HG03457 (cell line): ENCODE results near the gene CHRNE.
"Not testable (repeated sequence)": the region's sequence is repeated elsewhere in the genome, so short reads cannot be mapped to it uniquely, and the experiment has no call there.

Experiments used
- ATAC-seq: cut with Tn5 transposase; IDR thresholded peaks from one replicate; pipeline ENCODE4 v1.9.1; 2021; ENCODE audit warnings: moderate number of reproducible peaks; ENCODE audit not compliant: unreplicated experiment

Gene CHRNE

GRCh38 chr17:4857347-4857746 lies 45.6 kb downstream of the CHRNE start:
- not testable (repeated sequence) for ATAC-seq

GRCh38 chr17:4856937-4857314 lies 46.0 kb downstream of the CHRNE start:
- ATAC-seq: no peak

- ATAC-seq: no peak
Measured at GRCh38 chr17:4856271-4856936, 46.5 kb downstream of the CHRNE start.

- no peak for ATAC-seq
Measured at GRCh38 chr17:4854111-4854681, 48.7 kb downstream of the CHRNE start.

GRCh38 chr17:4853208-4853671 lies 49.7 kb downstream of the CHRNE start:
- ATAC-seq: no peak

GRCh38 chr17:4852567-4853207 lies 50.2 kb downstream of the CHRNE start:
- no peak for ATAC-seq

- no peak for ATAC-seq
Measured at GRCh38 chr17:4851084-4851483, 51.8 kb downstream of the CHRNE start.

GRCh38 chr17:4850246-4850645 lies 52.7 kb downstream of the CHRNE start:
- no peak for ATAC-seq

- no peak for ATAC-seq
Measured at GRCh38 chr17:4849011-4849536, 53.8 kb downstream of the CHRNE start.
